ENCODE measurements around the gene WDR18.

WDR18 gene

GRCh38 chr19:993831-994393 lies 9.8 kb downstream of the WDR18 start:
- no peak for DNase-seq

GRCh38 chr19:994516-994915 lies 10.4 kb downstream of the WDR18 start:
- DNase-seq, result no peak

GRCh38 chr19:995051-995827 lies 11.1 kb downstream of the WDR18 start:
- DNase-seq, result no peak

GRCh38 chr19:996051-996838 lies 12.1 kb downstream of the WDR18 start:
- DNase-seq, result no peak

GRCh38 chr19:998064-998463 lies 13.9 kb downstream of the WDR18 start:
- DNase-seq, result no peak

- DNase-seq, result no peak
These were observed 15.2 kb downstream of the WDR18 start for GRCh38 chr19:999379-999719.

GRCh38 chr19:1000095-1000494 lies 15.9 kb downstream of the WDR18 start, which contains the start of gene GRIN3B:
TSS of gene GRIN3B (plus strand) at chr19:1000419. CDS start at chr19:1000438, 19 bp downstream.
- DNase-seq, result no peak

- DNase-seq, result no peak
These were observed 16.7 kb downstream of the WDR18 start for GRCh38 chr19:1000591-1001537.

- DNase-seq, result no peak
These were observed 17.5 kb downstream of the WDR18 start for GRCh38 chr19:1001538-1002166.

GRCh38 chr19:1002600-1002999 lies 18.5 kb downstream of the WDR18 start:
- DNase-seq, result no peak

- DNase-seq, result no peak
These were observed 19.1 kb downstream of the WDR18 start for GRCh38 chr19:1003283-1003682.

GRCh38 chr19:1004204-1004802 lies 20.2 kb downstream of the WDR18 start:
- no peak for DNase-seq

GRCh38 chr19:1004803-1005664 lies 20.9 kb downstream of the WDR18 start:
- DNase-seq, result no peak

- DNase-seq, result no peak
These were observed 22.7 kb downstream of the WDR18 start for GRCh38 chr19:1006711-1007398.

GRCh38 chr19:1007399-1008251 lies 23.5 kb downstream of the WDR18 start:
- DNase-seq, result no peak

GRCh38 chr19:1008268-1009040 lies 24.3 kb downstream of the WDR18 start:
- DNase-seq, result no peak

GRCh38 chr19:1009041-1009980 lies 25.2 kb downstream of the WDR18 start:
- DNase-seq, result no peak

Data from NK-92 treated with Interleukin-12 subunit alpha and Interleukin-12 subunit beta, amount 100 ng/mL, for 24 hours (cell line).